HEK293T (cell line): ENCODE results near the gene AGBL4.

Source experiments
- CTCF ChIA-PET: fragments of 350-600 bp; formaldehyde crosslinking; extraction: SDS; loops from one replicate; lab custom pipeline; 2021; ENCODE audit warnings: antibody characterized with exemption, inconsistent platforms; lab: Yijun Ruan, JAX
- POLR2A ChIA-PET: fragments of 350-600 bp; formaldehyde crosslinking; extraction: SDS; loops from one replicate; lab custom pipeline; 2020; ENCODE audit warnings: antibody characterized with exemption, inconsistent platforms; lab: Yijun Ruan, JAX
- DNase-seq: peaks from one replicate; pipeline ENCODE4 v3.0.0; 2012; ENCODE audit warnings: mixed read lengths; ENCODE audit errors: extremely low spot score
- ARNT ChIP-seq: fragments of 450-650 bp; IDR thresholded peaks from 2 replicates; pipeline ENCODE4 v1.6.1; 2017; ENCODE audit warnings: mild to moderate bottlenecking
- BHLHE40 ChIP-seq: fragments of 450-650 bp; IDR thresholded peaks from 2 replicates; pipeline ENCODE4 v1.6.1; 2016; ENCODE audit warnings: mild to moderate bottlenecking, moderate library complexity, borderline replicate concordance
- CTBP1 ChIP-seq: fragments of 450-650 bp; IDR thresholded peaks from 2 replicates; pipeline ENCODE4 v1.6.1; 2016; ENCODE audit warnings: borderline replicate concordance
- ELF4 ChIP-seq: fragments of 450-650 bp; IDR thresholded peaks from 2 replicates; pipeline ENCODE4 v1.6.1; 2017; ENCODE audit warnings: antibody characterized with exemption
- FOXA1 ChIP-seq: fragments of 450-650 bp; IDR thresholded peaks from 2 replicates; pipeline ENCODE4 v1.6.1; 2016; ENCODE audit warnings: mild to moderate bottlenecking
- FOXK2 ChIP-seq: fragments of 450-650 bp; IDR thresholded peaks from 2 replicates; pipeline ENCODE4 v1.6.1; 2016; ENCODE audit warnings: mild to moderate bottlenecking
- FOXM1 ChIP-seq: fragments of 450-650 bp; IDR thresholded peaks from 2 replicates; pipeline ENCODE4 v1.6.1; 2017; ENCODE audit warnings: mild to moderate bottlenecking, borderline replicate concordance
- HDGF ChIP-seq: fragments of 450-650 bp; IDR thresholded peaks from 2 replicates; pipeline ENCODE4 v1.6.1; 2017; ENCODE audit warnings: antibody characterized with exemption, borderline replicate concordance
- L3MBTL2 ChIP-seq: fragments of 450-650 bp; conservative IDR thresholded peaks from 2 replicates; pipeline ENCODE4 v1.6.1; 2016; ENCODE audit warnings: mild to moderate bottlenecking
- LEF1 ChIP-seq: fragments of 450-650 bp; IDR thresholded peaks from 2 replicates; pipeline ENCODE4 v1.6.1; 2017; ENCODE audit warnings: mild to moderate bottlenecking, borderline replicate concordance
- NFRKB ChIP-seq: fragments of 450-650 bp; IDR thresholded peaks from 2 replicates; pipeline ENCODE4 v1.6.1; 2016; ENCODE audit warnings: mild to moderate bottlenecking, moderate library complexity
- PKNOX1 ChIP-seq: fragments of 450-650 bp; IDR thresholded peaks from 2 replicates; pipeline ENCODE4 v1.6.1; 2016
- SP1 ChIP-seq: fragments of 450-650 bp; IDR thresholded peaks from 2 replicates; pipeline ENCODE4 v1.6.1; 2017
- SUZ12 ChIP-seq: fragments of 450-650 bp; IDR thresholded peaks from 2 replicates; pipeline ENCODE4 v1.6.1; 2016; ENCODE audit warnings: mild to moderate bottlenecking
- TARDBP ChIP-seq: fragments of 450-650 bp; IDR thresholded peaks from 2 replicates; pipeline ENCODE4 v1.6.1; 2016
- ZNF384 ChIP-seq: fragments of 450-650 bp; IDR thresholded peaks from 2 replicates; pipeline ENCODE4 v1.6.1; 2016

The AGBL4 gene

DNA sequence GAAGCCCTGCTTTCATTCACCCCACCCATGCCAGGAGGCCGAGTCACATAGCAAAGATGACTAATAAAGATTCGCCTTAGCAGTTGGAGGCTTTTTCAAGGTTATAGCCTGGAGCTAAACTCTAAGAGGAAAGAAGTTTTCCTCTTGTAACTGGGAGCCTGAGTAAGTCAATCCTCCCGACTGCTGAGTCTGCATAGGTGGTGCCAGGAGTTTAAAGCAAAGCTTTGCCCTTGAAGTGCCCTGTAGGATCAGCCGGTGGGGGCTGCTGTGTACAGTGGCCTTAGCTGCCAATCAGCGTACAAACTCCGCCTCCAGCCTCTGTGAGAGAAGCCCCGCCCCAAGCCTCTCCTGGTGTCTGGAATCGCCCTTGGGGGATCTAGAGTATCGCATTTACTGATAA lies 1404.2 kb downstream of the AGBL4 start:
- peak; percentile 64 for DNase-seq
- ChIA-PET CTCF (interaction anchor here (0.8 kb wide), 1 partner anchor 9 kb away, joined by 3 read pairs; no protein-coding TSS in a partner anchor), POLR2A (no interaction called here)
- no peak for TF ChIP-seq BHLHE40
- TF ChIP-seq PKNOX1 = peak; percentile 89

GRCh38 chr1:48617252-48617651 lies 1406.5 kb downstream of the AGBL4 start:
- ChIA-PET CTCF (no interaction called here), POLR2A (no interaction called here)
- DNase-seq = no peak
- TF ChIP-seq ELF4 = no peak
- TF ChIP-seq BHLHE40 = no peak
- TF ChIP-seq L3MBTL2 = no peak
- TF ChIP-seq SP1 = no peak
- no peak for TF ChIP-seq FOXA1
- no peak for TF ChIP-seq HDGF
- no peak for TF ChIP-seq SUZ12

GRCh38 chr1:48616710-48617109 lies 1407.0 kb downstream of the AGBL4 start:
- POLR2A ChIA-PET = no interaction called here
- no peak for DNase-seq
- CTCF ChIA-PET = interaction anchor here (0.5 kb wide), 1 partner anchor 58 kb away, joined by 3 read pairs; no protein-coding TSS in a partner anchor
- TF ChIP-seq ARNT (no peak), NFRKB (no peak), CTBP1 (no peak), PKNOX1 (no peak)

- POLR2A ChIA-PET = no interaction called here
- TF ChIP-seq SP1 (no peak), SUZ12 (no peak), L3MBTL2 (no peak)
- DNase-seq = no peak
- CTCF ChIA-PET = no interaction called here
Measured at GRCh38 chr1:48611841-48612240, 1411.9 kb downstream of the AGBL4 start.

DNA sequence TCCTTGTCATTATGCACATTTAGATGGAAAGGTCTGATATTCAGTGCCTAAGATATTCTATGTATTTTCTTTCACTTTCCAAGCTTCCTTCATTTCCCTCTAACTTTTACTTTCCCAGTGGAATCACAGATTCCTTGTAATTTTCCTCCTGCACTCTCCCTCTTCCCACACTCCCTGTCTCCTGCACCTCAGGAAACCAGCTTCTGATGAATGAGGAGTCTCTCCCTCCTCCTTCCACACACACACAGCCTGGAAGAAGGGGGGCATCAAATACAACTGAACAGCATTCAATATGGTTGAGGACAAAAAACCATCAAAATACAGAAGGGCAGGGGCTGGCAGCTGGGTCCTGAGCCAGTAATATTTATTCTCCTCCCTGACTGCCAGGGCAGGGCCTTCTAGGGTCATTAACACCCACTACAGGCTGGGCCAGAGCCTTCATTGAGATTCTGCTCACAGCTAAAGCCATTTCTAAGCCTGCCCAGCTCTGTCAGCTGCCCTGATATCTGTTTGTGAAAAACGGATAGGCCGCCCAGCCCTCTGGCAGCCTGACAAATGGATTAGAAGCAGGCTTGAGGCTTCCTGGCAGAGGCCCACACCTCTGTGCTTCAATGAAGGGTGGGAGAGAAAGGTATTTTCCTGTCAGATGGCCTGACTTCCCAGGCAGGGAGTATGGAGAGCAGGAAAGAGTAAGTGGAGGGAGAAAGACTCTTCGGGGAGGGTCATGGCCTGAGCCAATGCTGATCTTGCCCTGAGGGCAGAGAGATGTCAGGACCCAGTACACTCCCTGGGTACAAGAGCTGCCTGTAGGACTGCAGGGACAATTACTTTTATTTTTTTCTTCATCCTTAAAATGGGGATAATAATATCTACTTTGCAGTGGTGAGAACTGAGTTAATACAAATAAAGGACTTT lies 1412.9 kb downstream of the AGBL4 start:
- POLR2A ChIA-PET = no interaction called here
- no peak for TF ChIP-seq ELF4
- TF ChIP-seq FOXM1 = no peak
- TF ChIP-seq SUZ12 = no peak
- TF ChIP-seq NFRKB = no peak
- no peak for TF ChIP-seq PKNOX1
- TF ChIP-seq LEF1 = no peak
- TF ChIP-seq HDGF = no peak
- no peak for TF ChIP-seq ZNF384
- no peak for TF ChIP-seq ARNT
- no peak for TF ChIP-seq CTBP1
- TF ChIP-seq FOXK2 = no peak
- DNase-seq = no peak
- CTCF ChIA-PET = no interaction called here

DNA sequence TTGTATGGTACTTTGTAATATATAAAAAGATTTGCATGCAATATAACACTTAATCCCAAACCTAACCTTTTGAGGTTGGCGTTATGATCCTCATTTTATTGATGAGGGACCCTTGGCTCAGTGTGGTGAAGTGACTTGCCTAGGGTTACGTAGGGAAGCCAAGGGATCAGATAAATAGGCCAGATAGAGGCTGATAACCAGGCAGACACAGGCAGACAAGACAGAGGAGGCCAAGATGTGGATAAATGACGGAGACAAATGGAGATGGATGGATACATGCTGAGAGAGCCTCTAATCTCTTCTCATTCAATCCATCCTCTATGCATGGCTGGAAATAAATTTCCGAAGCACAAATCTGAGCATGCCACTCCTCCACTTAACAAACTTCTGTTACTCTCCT lies 1414.9 kb downstream of the AGBL4 start:
- CTCF ChIA-PET = no interaction called here

More for the DNA sequence above, 1414.9 kb downstream of the AGBL4 start:
- TF ChIP-seq BHLHE40 (no peak), ELF4 (no peak), TARDBP (no peak), FOXK2 (no peak), LEF1 (no peak), FOXM1 (no peak), SUZ12 (no peak), ARNT (no peak), ZNF384 (no peak), FOXA1 (no peak), CTBP1 (no peak), PKNOX1 (no peak), SP1 (no peak), HDGF (no peak), NFRKB (no peak), L3MBTL2 (no peak)
- no peak for DNase-seq
- POLR2A ChIA-PET = no interaction called here
